Measurements from ENCODE around the gene POLA1.

The POLA1 gene

DNA sequence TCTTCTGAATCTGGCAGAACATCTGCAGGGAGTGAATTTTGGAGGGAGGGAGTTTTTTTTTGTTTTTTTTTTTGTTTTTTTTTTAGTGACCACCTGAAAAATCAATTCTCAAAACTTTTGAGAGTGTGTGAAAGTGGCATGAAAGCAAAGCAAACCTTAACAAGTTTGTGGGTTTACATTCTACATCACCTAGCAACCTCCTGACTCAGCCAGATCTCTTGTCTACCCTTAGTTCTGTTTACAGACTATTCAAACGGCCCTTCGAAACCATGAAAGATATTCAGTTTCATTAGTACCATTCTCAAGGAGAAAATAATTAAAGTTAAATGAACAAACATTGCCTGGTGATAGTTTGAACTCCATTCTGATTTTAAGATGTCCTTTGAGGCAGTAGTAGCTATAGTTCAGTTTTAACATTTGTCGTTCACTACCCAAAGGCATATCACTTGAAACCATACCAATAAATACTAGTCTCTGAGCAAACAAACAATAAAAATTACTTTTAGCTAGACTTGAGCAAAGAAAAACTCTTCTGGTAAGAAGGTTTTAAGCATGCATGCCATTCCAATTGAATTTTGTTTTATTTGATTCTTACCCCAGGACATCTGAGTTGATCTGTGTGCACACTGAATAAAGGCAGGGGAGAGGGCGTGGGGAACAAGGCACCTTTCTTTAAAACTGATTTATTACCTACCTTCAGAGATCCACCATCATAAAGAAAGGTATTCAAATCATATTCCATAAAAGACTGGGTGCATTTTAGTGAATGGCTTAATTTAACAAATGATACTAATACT lies 184.3 kb downstream of the POLA1 start:
- DNase-seq, result no peak

DNA sequence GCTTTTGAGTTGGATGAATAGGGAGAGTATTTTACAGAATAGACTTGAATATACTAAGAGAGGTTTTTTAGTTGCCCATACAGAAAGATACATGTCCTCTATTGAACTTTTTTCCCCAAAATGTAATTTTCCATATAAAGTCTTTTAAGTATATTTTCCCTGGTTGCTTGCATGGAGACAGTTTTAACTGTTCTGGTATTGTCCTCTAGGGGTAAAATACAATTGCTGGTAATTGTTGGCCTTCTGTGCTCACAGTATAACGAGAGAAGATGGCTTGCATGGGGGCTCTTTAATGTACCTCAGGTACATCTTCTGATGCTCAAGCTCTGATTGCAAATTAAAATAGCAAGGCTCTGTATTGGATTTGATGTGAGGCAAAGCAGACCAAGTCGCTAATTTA lies 186.0 kb downstream of the POLA1 start:
- DNase-seq, result no peak

DNA sequence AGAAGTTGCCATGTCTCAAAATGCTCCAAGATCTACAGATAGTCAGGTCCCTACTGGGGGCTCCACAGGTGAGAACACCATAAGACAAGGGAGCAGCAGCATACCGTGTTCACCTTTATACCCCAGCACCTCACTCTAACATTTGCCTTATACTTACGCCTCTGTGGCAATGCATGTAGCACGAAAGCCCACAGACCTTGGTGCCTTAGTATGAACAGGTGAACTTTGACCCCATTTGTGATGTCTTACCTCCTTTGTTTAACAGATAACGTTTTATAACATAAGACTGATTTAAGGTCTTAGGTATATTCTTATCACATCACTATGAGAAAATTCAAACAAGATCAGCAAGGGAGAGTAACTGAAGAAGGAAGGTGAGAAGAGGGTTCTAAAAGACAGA lies 193.2 kb downstream of the POLA1 start:
- no peak for DNase-seq

DNA sequence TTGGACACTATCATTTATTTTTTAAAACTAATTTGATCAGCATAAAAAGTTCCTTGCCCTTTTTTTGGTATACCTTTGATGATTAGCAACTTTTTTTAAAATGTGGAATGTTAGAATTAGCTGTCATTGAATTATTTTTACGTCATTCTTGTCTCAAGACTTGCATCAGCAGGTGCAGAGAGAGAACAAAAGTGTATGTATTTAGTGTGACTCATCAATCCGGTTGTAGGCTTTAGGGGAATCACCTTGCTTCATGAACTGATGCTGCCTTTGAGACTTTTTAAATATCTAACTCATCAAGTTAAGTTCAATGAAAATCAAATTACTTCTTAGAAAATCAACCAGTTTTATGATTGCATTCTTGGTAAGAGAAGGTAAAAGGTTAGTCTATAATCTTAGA lies 197.0 kb downstream of the POLA1 start:
- no peak for DNase-seq

DNA sequence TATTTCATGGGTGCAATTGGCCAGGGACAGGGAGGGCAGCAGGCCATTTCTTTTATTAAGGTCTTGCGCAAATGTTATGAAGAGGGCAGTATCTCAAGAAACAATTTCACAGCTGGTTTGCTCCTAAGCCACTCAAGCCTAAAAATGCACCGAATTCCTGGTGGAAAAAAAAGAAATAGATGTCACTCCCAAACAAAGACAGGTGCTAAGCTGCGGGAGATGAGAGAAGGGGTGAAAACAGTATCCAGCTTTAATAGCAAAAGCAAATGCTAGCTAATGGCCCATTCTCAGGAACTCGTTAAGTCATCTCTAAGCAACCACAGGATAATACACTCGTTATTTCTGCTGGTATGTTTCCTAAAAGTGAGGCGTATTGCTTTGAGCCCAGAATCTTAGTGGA lies 205.7 kb downstream of the POLA1 start:
- DNase-seq, result no peak

DNA sequence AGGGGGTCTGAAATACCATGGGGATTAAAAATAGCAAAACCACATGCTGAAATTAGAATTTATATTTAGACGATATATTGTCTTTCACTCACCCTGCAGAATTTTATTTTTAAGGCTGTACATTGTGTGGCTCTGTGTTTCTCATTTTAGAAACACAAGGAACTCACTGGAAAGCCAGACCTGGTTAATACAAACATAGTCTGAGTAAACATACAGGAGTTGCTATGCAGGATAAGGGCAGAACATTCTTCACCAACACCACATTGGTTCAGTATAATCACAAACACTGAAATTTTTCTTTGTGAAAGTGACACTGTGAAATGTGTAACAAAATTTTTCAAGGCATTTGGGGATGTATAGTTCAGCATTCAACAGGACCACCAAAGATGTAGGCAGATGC lies 206.5 kb downstream of the POLA1 start:
- no peak for DNase-seq

DNA sequence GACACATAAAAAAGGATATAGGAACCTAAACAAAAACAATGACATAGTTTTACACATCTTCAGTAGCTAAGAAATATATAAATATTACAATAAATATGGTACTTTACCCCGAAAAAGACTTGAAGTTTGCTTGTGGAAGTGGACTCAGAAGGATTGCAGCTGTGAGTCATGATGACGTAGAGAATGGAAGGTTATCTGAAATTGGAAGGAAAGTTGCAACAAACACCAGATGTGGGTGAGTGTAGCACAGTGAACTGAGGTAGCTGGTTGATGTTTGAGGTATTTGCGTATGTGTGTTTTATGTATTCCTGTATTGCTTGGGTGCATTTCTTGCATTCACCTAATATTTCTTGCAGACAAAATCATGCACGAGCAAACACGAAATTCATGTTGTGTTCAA lies 209.1 kb downstream of the POLA1 start:
- no peak for DNase-seq

DNA sequence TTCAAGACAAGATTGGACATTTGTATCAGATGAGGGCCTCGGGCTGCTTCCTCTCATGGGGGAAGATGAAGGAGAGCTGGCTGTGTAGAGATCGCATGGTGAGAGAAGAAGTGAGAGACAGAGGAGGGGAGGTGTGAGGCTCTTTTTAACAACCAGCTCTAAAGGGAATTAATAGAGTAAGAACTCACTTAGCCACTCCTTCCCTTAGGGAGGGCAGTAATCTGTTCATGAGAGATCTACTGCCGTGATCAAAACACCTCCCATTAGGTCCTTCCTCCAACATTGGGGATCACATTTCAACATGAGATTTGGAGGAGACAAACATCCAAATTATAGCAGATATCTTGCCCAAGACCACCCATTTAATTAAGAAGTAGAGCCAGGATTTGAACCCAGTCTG lies 225.0 kb downstream of the POLA1 start:
- no peak for DNase-seq

DNA sequence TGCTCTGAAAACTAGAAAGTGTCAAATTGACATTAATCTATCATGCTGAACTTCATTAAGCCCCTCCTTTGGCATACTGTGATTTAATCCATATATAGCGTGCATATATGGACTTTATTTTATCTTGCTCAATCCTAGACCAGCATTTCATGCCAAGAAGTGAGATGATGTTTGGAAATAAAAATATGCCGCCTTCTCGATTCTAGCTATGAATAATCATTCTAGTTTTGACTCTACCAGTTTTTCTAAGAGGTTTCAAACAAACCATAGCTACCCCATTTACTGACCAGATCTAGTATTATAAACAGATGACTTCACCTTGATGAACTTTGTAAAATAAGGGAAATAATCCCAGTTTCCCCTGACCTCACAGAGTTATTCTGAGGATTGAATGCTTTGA lies 227.1 kb downstream of the POLA1 start:
- DNase-seq, result no peak

DNA sequence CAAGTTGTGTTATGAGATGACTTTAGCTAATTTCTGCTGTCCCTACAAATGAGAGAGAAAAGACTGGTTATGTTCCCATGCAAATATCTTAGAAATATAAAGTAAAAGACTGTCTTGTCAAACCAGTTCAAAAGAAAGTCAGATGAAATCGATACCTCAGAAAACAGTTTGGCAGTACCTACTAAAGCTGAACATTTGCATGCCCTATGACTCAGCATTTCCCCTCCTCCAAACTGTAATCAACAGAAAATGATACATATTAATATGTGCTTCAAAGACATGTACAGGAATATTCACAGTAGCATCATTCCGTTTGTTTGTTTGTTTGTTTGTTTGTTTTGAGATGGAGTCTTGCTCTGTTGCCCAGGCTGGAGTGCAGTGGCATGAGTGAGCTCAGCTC lies 231.7 kb downstream of the POLA1 start:
- DNase-seq, result no peak

DNA sequence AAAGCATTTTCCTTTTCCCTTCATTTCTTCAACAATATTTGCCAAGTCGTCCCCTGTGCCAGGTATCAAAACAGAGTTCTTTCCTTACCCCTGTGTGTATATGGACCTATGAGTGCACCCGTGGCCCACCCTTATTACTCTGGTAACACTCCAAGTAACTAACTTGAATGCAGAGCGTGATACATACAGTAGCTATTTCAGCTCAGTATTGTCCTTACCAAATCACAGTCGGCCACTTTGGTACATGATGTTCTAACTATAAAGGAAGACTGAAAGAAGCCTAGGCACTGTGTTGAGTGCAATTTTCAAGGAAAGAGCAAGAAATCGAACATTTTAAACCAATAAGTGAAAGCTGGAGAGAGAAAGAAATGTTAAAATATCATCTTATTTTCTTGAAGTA lies 233.7 kb downstream of the POLA1 start:
- no peak for DNase-seq

DNA sequence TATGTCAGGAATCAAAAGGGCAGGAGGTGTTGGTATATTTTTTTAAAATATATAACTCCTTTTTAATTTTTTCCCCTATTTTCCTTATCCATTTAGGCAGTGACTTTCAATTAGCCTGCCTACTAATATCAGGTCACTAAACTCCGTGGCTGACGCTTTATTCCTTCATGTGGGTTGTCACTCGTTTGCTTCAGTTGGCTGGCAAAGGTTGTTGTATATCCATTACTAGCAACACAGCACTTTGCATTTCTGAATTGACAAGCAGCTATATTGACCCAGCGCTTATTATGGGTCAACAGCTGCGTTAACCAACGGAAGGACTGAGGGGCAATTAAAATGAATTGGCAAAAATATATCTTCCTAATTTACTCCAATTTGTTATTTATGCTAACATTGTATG lies 234.4 kb downstream of the POLA1 start:
- DNase-seq, result no peak

DNA sequence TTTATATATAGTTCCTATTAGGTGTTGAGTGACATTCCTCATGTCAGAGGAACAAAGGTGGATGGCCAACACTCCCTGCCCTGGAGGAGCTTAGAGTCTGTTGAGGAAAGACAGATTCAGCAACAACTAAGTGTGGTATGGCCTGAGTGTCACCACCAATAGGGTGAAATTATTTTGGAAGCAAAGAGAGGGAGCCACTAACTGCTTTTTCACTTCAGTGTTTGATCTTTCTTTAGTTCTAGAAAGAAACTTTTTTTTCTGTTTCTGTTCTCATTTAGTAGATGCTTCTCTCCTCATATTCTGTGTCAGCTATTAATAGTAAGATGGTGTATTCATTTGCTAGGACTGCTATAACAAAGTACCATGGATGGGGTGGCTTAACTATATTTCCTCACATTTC lies 240.6 kb downstream of the POLA1 start:
- no peak for DNase-seq

DNA sequence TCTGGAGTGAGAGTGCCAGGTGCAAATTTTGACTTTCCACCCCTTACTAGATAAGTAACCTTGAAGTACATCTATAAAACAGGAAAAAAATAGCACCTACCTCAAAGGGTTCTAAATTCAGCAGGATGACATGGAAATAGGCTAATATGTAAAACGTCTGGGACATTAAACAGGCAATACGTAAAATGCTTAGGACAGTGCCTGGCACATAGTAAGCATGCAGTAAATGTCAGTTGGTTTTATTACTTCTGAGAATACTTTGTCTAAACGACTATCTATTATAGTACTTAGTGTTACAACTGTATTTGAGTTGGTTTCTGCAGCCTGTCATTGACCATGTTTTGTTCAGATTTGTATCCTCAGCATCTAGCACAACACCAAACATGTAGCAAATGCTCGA lies 251.3 kb downstream of the POLA1 start:
- no peak for DNase-seq

DNA sequence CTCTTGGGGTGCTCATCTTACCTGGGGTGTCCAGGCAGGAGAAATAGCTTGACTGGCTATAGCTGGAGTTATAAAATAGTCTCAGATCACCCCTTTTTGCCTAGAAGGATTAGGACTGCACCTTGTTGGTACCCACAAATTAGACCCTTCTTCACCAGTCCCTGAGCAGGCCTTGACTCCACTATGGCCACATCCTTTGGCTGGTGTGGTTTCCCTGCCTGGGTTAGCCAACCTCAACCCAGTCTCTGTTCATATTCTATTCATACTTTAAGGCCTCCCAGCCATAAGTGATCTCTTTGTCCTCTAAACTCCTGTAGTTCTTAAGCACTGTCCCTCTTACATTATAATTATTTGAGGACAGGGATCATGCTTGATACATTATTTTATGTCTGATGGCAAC lies 252.7 kb downstream of the POLA1 start:
- DNase-seq, result no peak

DNA sequence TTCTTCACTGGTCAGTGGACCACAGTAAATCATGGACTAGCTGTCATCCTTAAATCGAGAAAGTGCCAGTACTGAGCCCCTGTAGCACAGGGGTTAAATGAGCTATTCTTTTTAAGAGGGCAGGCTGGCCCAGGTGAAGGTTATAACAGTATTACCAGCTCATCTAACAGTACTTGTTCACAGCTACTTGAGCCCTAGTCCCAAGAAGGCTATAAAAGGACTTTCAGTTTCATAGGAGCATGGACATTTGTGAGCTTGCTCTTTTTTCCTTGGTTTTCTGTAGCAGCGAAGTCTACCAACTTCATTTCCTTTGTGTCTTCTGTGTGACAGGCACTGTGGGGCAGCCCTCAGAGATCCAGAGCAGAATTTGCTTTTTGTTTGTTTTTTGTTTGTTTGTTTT lies 261.0 kb downstream of the POLA1 start:
- no peak for DNase-seq

DNA sequence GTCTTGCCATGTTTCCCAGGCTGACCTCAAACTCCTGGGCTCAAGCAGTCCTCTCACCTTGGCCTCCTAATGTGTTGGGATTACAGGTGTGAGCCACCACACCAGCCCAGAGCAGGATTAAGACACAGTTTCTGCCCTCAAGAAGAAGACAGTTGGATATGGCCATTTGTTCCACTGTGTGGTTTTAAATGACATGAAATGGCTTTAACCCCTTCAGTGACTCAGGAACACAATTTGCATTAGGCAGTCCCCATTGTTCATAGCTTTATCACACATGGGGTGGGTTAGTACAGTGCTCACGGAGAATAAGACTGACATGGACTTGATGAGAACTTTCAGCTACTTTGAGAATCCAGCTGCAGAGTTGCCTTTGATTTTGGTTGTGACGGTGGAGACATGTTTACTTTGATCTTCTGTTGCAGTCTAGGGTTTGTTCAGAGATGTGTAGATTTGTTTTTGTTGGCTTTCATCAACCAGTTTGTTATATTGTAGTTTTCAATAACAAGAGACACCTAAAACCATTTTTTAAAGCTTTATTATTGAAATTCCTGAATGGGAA lies 261.7 kb downstream of the POLA1 start:
- DNase-seq, result no peak

DNA sequence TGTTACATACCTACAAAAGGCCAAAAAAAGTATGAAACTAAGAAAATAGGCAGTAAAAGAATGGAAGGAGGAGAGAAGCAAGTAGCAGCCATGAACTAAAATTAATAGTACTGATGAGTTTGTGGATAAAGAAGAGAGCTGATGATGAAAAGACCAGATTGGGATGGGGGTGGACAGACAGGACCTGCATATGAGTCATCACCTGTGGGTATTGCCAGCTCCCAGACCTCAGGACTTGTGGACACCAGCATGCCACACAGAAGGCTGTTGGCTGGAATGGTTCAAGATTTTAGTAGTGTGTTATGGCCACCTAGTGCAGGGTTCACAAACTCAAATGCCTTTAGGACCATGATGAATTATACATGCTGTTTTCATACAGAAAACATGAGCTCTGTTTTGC lies 263.1 kb downstream of the POLA1 start:
- no peak for DNase-seq

DNA sequence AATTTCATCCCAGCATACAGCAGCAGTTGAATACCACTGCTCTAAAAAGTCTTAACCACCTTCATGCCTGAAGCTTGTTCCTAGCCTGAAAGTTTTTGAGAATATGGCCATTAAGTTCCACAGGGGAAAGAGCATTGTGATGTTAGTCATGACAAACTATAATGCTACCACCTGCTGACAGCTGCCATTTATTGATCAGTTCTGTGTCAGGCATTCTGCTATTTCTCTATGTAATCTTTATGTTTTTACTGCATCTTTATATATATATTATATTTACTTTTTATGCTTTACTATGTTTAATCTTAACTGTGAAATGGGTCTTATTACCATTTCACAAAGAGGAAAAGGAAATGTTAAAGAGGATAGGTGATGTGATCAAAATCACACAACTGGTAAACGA lies 268.1 kb downstream of the POLA1 start:
- DNase-seq, result no peak

DNA sequence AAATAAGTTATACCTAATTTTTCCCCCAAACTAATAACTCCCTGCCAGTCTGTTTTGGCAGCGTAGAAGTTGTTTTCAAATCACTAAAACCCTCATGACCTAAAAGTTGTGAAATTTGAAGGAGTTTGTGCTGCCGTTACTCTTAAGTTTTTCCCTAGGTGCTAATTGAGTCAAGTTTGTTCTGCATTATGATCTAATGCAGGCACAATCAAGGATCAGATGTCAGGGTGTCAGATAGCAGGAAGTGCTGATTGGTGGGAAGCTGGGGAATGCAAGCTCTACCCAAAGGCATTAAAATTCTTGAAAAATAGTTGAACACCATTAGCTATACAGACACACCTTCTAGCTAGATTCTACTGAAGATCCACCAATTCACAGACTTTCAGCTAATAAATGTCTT lies 270.1 kb downstream of the POLA1 start:
- DNase-seq, result no peak

DNA sequence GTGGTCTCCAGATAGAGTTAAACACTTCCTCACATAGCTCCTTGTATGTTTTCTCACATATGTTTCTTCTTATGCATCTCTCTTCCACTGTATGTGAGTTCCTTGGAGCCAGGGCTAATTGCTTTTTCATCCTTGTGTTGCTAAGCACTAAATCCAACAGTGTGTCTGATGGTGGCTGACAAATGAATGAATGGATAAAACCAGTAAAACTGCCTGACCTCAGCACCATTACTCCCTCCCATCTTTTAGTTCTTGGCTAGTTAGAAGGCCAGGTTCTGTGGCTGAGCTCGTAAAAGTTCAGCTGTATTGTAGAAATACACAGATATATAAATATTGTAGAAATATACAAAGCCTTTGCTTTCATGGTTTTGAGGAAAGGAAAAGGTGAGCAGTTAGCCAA lies 271.7 kb downstream of the POLA1 start:
- no peak for DNase-seq

DNA sequence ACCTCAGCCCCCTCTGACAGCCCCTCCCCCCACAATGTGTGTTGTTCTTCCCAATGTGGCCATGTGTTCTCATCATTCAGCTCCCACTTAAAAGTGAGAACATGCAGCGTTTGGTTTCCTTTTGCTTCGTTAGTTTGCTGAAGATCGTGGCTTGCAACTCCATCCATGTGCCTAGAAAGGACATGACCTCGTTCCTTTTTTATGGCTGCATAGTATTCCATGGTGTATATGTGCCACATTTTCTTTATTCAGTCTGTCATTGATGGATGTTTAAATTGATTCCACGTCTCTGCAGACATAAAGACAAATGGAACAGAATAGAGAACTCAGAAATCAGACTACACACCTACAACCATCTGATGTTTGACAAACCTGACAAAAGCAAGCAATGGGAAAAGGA lies 276.1 kb downstream of the POLA1 start:
- DNase-seq, result no peak

DNA sequence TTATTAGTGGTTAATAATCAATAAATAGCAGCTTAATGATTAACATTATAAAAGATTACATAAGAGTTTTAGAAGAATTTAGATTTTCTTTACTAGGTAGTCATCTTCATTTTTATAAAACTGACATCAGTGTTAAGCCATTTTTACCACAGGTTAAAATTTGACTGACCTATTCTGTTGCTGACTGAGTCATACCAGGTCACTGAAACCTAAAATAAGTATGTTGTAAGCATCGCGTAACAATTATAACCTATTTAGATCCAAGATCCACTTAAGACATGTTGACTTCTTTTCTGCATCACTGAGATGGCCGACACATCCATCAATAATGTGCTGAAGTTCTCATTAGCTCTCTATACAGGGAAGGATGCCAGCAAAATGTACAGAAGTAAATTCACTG lies 285.4 kb downstream of the POLA1 start:
- no peak for DNase-seq

DNA sequence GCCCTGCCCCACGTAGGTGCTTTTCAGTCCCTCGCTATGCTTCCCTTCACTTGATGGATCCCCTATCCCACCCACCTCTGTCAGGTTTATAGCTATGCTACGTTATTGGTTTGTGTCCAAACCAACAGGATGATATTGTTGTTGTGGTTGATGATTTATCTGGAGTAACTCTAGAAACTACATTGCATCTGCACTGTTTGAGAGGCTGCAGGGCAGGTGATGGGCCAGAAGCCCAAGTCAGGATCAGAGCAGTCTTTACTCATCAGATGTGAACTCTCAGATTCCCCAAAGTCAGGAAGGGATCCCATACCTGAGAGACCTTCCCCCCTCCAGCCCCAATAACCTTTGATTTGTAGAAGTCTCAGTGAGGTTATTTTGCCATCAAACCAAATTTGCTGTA lies 287.3 kb downstream of the POLA1 start:
- no peak for DNase-seq

Data from right kidney (tissue), 1 donor.